Caco-2 (cell line): Measurements from ENCODE around the gene EPHA1. TPM values are rescaled to one million over a fixed set of nuclear protein-coding genes. Genes with fewer than 3 reads are reported as not detected.
A peak's percentile ranks its signal among the peaks of the same experiment; 100 is the strongest.

Experiments used
- BruUV-seq: library from RNA; stranded (reverse); fragments of 400-500 nt; replicated peaks from 2 replicates; lab custom pipeline; 2021; lab: Mats Ljungman, UMichigan
- CTCF ChIA-PET: fragments of 300-600 bp; sonication (Branson Sonifier 250); formaldehyde crosslinking; loops from one replicate; lab custom pipeline; 2022; ENCODE audit warnings: antibody characterized with exemption; lab: Charles Lee
- POLR2A ChIA-PET: fragments of 300-600 bp; sonication (Branson Sonifier 250); formaldehyde crosslinking; loops from one replicate; lab custom pipeline; 2022; ENCODE audit warnings: antibody characterized with exemption; lab: Charles Lee
- DNase-seq, 2 experiments: peaks; one replicate each; pipeline versions ENCODE4 v3.0.0 to v3.0.0-alpha.2; 2020 to 2022
- H3K27me3 ChIP-seq: replicated peaks from 2 replicates; pipeline ENCODE4 v1.6.0; 2011; ENCODE audit warnings: low read length; ENCODE audit not compliant: control insufficient read depth, insufficient read depth
- H3K36me3 ChIP-seq: 2 replicates; pipeline ENCODE4 v1.5.1; 2011; ENCODE audit warnings: low read length; ENCODE audit not compliant: control insufficient read depth, insufficient read depth
- H3K4me1 ChIP-seq: fragments of 250-450 bp; sonication (Bioruptor Pico); 2 replicates; pipeline ENCODE4 v1.5.1; 2020; ENCODE audit warnings: mild to moderate bottlenecking
- H3K4me3 ChIP-seq: 2 replicates; pipeline ENCODE4 v1.5.1; 2011; ENCODE audit warnings: low read depth, mild to moderate bottlenecking, control low read depth, low read length
- H3K9me3 ChIP-seq: fragments of 250-450 bp; sonication (Bioruptor Pico); 2 replicates; pipeline ENCODE4 v1.5.1; 2020; ENCODE audit warnings: mild to moderate bottlenecking, moderate library complexity
- H3K27ac Mint-ChIP-seq: one replicate; pipeline ENCODE4 v1.8.0; 2022; ENCODE audit warnings: mixed read lengths; ENCODE audit not compliant: unreplicated experiment
- H3K27me3 Mint-ChIP-seq: one replicate; pipeline ENCODE4 v1.8.0; 2022; ENCODE audit warnings: mixed read lengths; ENCODE audit not compliant: insufficient read depth, unreplicated experiment
- H3K36me3 Mint-ChIP-seq: one replicate; pipeline ENCODE4 v1.8.0; 2022; ENCODE audit warnings: mild to moderate bottlenecking, mixed read lengths; ENCODE audit not compliant: insufficient read depth, unreplicated experiment
- H3K4me1 Mint-ChIP-seq: one replicate; pipeline ENCODE4 v1.8.0; 2022; ENCODE audit warnings: low read depth, mixed read lengths; ENCODE audit not compliant: unreplicated experiment
- H3K4me3 Mint-ChIP-seq: one replicate; pipeline ENCODE4 v1.8.0; 2022; ENCODE audit warnings: mild to moderate bottlenecking, moderate library complexity, mixed read lengths; ENCODE audit not compliant: unreplicated experiment
- H3K9me3 Mint-ChIP-seq: one replicate; pipeline ENCODE4 v1.8.0; 2022; ENCODE audit warnings: mixed read lengths; ENCODE audit not compliant: unreplicated experiment
- intact Hi-C: fragments of 100-400 bp; cut with micrococcal nuclease; formaldehyde crosslinking; loops from one replicate; pipeline ENCODE4 v1.10.0; 2022; ENCODE audit not compliant: unreplicated experiment
- total RNA-seq: library from RNA; stranded (reverse); gene quantifications from 2 replicates; pipeline ENCODE4 v1.2.3, GENCODE V29; 2022
- TF ChIP-seq, protein P1 (sequence below), 2 experiments: fragments of 200-600 bp in 1 of 2; IDR thresholded peaks; 1 replicate in 1 of 2; 2 replicates in 1 of 2; pipeline versions ENCODE4 v1.5.1 to v1.8.0; 2011 to 2022; ENCODE audit warnings: antibody characterized with exemption in 1 of 2, control low read depth in 1 of 2, inconsistent platforms in 1 of 2, low read depth in 1 of 2, low read length in 1 of 2, mild to moderate bottlenecking in 1 of 2, moderate library complexity in 1 of 2; ENCODE audit not compliant: insufficient read depth in 1 of 2, severe bottlenecking in 1 of 2, unreplicated experiment in 1 of 2

EPHA1 gene
- total RNA-seq, 1 experiment from 2014 or later: 66.6 TPM

DNA sequence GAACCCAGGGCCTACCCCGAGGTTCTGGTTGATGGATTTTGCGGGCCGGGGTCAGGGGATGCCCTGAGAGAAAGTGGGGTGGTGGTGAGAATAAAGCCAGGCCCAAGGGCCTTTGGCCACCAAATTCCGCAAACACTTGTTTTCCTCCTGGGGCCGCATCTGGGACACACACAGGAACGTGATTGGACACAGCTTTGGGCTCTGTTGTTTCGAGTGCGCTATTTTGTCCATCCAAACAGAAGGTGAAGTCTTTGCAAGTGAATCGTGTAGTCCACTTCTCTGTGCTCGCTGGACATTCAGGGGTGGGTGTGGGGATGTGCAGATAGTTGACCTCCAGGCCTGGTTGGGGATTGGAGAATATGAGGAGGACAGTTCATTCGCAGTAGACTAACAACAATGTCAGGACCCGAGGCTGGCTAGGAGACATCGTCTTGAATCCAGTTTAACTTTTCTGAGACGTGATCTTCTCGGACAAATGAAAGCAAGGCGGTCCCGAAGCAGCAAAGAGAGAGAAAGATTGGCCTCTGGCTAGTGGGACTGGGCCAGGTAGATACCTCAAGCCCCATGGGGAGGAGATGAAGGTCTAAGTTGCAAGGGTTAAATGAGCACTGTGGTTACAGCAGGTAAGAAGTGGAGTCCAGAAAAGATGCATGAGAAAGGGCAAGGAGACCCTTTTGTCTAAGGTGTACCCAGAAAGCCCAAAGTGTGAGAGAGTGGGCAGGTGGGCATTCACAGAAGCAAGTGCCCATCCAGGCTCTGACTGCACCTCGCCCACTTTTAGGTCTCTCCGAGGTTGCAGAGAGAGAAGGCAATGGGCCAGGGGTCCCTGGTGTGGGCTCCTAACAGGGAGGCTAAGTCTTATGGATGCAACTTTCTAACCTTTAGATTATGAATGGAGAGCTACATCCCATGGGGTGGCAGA lies 45.4 kb downstream of the EPHA1 start:
- H3K4me3 Mint-ChIP-seq: peak overlapping the region; percentile 58
- H3K36me3 ChIP-seq: no peaks in the 10 kb centered on the region
- peaks cover 29% of the 10 kb centered on the region for H3K4me1 Mint-ChIP-seq
- H3K36me3 Mint-ChIP-seq: peaks cover 6% of the 10 kb centered on the region
- ChIA-PET CTCF (no interaction called here), POLR2A (interaction anchor here (0.6 kb wide), 1 partner anchor 1063 kb away, joined by 4 read pairs; no protein-coding TSS in a partner anchor)
- intact Hi-C loops: loop anchor here (2.0 kb wide), 1 partner anchor 18 kb away; the partner anchor contains the start of gene ZYX
- TF ChIP-seq, protein P1, sequence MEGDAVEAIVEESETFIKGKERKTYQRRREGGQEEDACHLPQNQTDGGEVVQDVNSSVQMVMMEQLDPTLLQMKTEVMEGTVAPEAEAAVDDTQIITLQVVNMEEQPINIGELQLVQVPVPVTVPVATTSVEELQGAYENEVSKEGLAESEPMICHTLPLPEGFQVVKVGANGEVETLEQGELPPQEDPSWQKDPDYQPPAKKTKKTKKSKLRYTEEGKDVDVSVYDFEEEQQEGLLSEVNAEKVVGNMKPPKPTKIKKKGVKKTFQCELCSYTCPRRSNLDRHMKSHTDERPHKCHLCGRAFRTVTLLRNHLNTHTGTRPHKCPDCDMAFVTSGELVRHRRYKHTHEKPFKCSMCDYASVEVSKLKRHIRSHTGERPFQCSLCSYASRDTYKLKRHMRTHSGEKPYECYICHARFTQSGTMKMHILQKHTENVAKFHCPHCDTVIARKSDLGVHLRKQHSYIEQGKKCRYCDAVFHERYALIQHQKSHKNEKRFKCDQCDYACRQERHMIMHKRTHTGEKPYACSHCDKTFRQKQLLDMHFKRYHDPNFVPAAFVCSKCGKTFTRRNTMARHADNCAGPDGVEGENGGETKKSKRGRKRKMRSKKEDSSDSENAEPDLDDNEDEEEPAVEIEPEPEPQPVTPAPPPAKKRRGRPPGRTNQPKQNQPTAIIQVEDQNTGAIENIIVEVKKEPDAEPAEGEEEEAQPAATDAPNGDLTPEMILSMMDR (IDR thresholded peaks at IDR 0.05; ENCODE audit: insufficient read depth in 1 of 2, low read depth in 1 of 2, low read length in 1 of 2, severe bottlenecking in 1 of 2, unreplicated experiment in 1 of 2): no peak
- H3K27me3 Mint-ChIP-seq: peaks cover 3% of the 10 kb centered on the region
- H3K9me3 ChIP-seq: no peaks in the 10 kb centered on the region
- H3K27ac Mint-ChIP-seq: no peak overlapping the region
- peaks cover 13% of the 10 kb centered on the region for H3K4me1 ChIP-seq
- no peaks in the 10 kb centered on the region for H3K27me3 ChIP-seq
- BruUV-seq: no TSS peak
- peak overlapping the region; percentile 31 for H3K4me3 ChIP-seq
- no peaks in the 10 kb centered on the region for H3K9me3 Mint-ChIP-seq
- DNase-seq: peak in 1 of 2 experiments; percentile 33

DNA sequence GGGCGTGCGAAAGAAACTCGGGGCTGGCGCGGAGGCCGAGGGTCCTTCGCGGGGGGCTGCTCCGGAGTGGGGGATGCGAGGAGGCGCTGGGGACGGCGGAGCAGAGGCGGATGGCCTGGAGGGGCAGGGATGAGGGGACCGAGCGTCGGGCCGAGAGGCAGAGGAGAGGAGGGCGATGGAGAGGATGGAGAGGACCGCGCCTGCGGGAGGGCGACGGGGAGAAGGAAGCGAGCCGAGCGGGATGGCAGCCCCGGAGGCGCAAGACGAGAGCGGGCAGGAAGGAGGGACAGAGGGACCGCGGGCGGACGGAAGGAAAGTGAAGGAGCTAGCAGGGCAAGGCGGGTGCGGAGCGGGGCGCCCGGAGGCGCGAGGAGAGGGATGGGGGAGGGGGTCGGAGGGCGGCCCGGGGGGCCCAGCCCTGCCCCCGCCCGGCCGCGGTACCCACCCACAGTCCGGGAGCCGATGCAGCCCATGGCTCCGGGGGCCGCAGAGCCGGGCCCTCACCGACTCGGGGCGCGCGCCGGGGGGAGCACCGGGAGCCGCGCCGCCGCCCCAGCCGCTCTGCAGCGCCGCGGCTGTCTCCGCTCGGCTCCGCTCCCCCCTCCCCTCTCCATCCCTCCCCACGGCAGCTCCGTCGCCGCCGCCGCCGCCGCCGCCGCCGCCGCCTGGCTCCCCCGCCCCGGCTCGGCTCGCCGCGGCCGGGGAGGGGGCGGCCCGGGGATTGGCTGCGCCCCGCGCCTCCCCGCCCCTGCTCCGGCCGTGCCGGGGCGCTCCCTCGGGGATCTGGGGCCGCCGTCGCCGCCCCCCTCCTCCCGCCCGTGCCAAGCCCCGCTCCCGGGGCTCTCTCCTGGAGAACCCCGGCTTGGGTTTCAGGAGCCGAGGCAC lies 46.3 kb downstream of the EPHA1 start, which contains the start of gene FAM131B:
TSS of gene FAM131B (minus strand) at position 583 of the 885 bp plus-strand sequence. CDS start at position 473, 110 bp downstream.
- Histone ChIP-seq H3K9me3 (no peaks in the 10 kb centered on the region), H3K4me3 (peak within 1 kb of the TSS; percentile 52), H3K36me3 (no peaks in the 10 kb centered on the region), H3K27me3 (no peaks in the 10 kb centered on the region), H3K4me1 (peaks cover 4% of the 10 kb centered on the region; the same call in 1 of the 2 replicates)
- TF ChIP-seq, protein P1 (IDR thresholded peaks at IDR 0.05; ENCODE audit: insufficient read depth in 1 of 2, low read depth in 1 of 2, low read length in 1 of 2, severe bottlenecking in 1 of 2, unreplicated experiment in 1 of 2): no peak
- ChIA-PET POLR2A (interaction anchor here (0.7 kb wide), 1 partner anchor 43 kb away, joined by 5 read pairs; no protein-coding TSS in a partner anchor), CTCF (interaction anchor here (0.6 kb wide), 2 partner anchors 46 to 122 kb away, joined by 3 to 6 read pairs; partner anchors contain the start of gene EPHA1)
- BruUV-seq: no TSS peak
- Mint-ChIP-seq H3K9me3 (no peaks in the 10 kb centered on the region), H3K4me3 (peak within 1 kb of the TSS; percentile 94), H3K27ac (peak within 1 kb of the TSS; percentile 55), H3K4me1 (peaks cover 23% of the 10 kb centered on the region), H3K36me3 (peaks cover 6% of the 10 kb centered on the region), H3K27me3 (peaks cover 3% of the 10 kb centered on the region)
- peak; percentile 36 to 52 for DNase-seq
- intact Hi-C loops: loop anchor here (2.0 kb wide), 1 partner anchor 18 kb away; the partner anchor contains the start of gene ZYX
